Smooth muscle cell (in vitro differentiated cells): Measurements from ENCODE around the gene AKAP13. TPM values are rescaled to one million over a fixed set of nuclear protein-coding genes. Genes with fewer than 3 reads are reported as not detected.

Experiments used
- DNase-seq: peaks from one replicate; lab custom pipeline; 2025; ENCODE audit not compliant: unreplicated experiment; lab: John Stamatoyannopoulos, UW
- H2AFZ ChIP-seq: fragments of 200-600 bp; sonication (generic); 2 replicates; pipeline ENCODE4 v1.6.0; 2016; ENCODE audit warnings: antibody characterized with exemption, low read depth, mild to moderate bottlenecking
- H3F3A ChIP-seq: fragments of 200-600 bp; sonication (generic); 2 replicates; pipeline ENCODE4 v1.6.0; 2017; ENCODE audit warnings: antibody characterized with exemption, low read depth
- H3K27ac ChIP-seq: fragments of 200-600 bp; sonication (generic); 2 replicates; pipeline ENCODE4 v1.5.1; 2016; ENCODE audit warnings: low read depth, mild to moderate bottlenecking
- H3K27me3 ChIP-seq: fragments of 200-600 bp; sonication (generic); 2 replicates; pipeline ENCODE4 v1.6.1; 2016; ENCODE audit warnings: low read depth, mild to moderate bottlenecking
- H3K36me3 ChIP-seq: fragments of 200-600 bp; sonication (generic); 2 replicates; pipeline ENCODE4 v1.5.1; 2016; ENCODE audit warnings: low read depth
- H3K4me1 ChIP-seq: fragments of 200-600 bp; sonication (generic); 2 replicates; pipeline ENCODE4 v1.5.1; 2016; ENCODE audit warnings: low read depth
- H3K4me2 ChIP-seq: fragments of 200-600 bp; sonication (generic); 2 replicates; pipeline ENCODE4 v1.6.0; 2016; ENCODE audit warnings: mild to moderate bottlenecking
- H3K4me3 ChIP-seq: fragments of 200-600 bp; sonication (generic); 2 replicates; pipeline ENCODE4 v1.5.1; 2016; ENCODE audit warnings: mild to moderate bottlenecking
- H3K79me2 ChIP-seq: fragments of 200-600 bp; sonication (generic); 2 replicates; pipeline ENCODE4 v1.6.0; 2016; ENCODE audit warnings: low read depth, mild to moderate bottlenecking
- H3K9ac ChIP-seq: fragments of 200-600 bp; sonication (generic); 2 replicates; pipeline ENCODE4 v1.6.0; 2016; ENCODE audit warnings: low read depth
- H3K9me3 ChIP-seq: fragments of 200-600 bp; sonication (generic); replicated peaks from 2 replicates; pipeline ENCODE4 v1.5.1; 2016; ENCODE audit warnings: low read depth
- H4K20me1 ChIP-seq: fragments of 200-600 bp; sonication (generic); 2 replicates; pipeline ENCODE4 v1.6.0; 2016; ENCODE audit warnings: low read depth
- WGBS: methylation state at CpG from one replicate; pipeline ENCODE4 v1.1.7; 2016; ENCODE audit warnings: low lambda C conversion rate; 5-methylcytosine and 5-hydroxymethylcytosine counted together
- polyA plus RNA-seq: library from polyadenylated mRNA; unstranded; fragments of >200 nt; fragmentation: Nextera tagmentation; extraction: Ambion mirVana; gene quantifications from 2 replicates; pipeline ENCODE4 v1.2.1, GENCODE V29; 2016
- total RNA-seq: library from RNA; depleted of rRNA; stranded (reverse); fragments of >200 nt; gene quantifications from 2 replicates; pipeline ENCODE4 v1.2.3, GENCODE V29; 2014
- TF ChIP-seq, protein P1 (sequence below): fragments of 200-600 bp; sonication (generic); IDR thresholded peaks from 2 replicates; pipeline ENCODE4 v1.5.1; 2017; ENCODE audit warnings: borderline replicate concordance, mild to moderate bottlenecking, antibody characterized with exemption; ENCODE audit not compliant: insufficient read depth, poor library complexity, severe bottlenecking

The AKAP13 gene
- total and polyA plus RNA-seq, 2 experiments from 2014 or later, result 43.3 to 63.5 TPM

DNA sequence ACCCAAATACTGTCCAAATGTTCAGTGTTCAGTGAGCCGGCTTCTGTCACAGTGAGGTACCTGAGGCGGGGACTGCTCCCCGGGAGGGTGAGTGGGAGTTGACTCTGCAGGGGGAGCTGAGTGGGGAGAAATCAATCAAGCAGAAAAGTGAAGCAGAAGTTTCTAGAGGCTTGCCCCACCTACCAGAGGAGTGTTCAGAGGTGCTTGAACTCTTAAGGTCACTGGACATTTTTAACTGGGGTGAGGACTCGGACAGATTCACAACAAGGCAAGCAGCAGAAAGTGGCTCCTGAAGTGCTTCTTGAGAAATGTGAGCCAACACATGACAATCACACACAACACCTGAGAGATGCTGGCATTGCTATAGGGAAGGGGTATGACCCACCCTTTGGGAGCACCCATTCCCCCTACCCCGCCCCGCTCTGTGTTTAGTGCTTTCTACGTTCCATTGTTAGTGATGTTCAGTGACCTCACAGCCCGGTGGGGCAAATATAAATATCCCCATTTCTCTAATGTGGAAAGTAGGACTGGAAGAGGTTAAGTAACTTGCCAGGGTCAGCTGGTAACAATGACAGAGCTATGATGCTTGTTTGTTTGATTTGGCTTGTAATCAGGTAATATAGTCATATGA is 48.6 kb upstream of the AKAP13 start:
- H3K9ac ChIP-seq, result no peak overlapping the region
- no peak for DNase-seq
- WGBS, result 96% methylated on average over 8 of the region's 8 CpGs

DNA sequence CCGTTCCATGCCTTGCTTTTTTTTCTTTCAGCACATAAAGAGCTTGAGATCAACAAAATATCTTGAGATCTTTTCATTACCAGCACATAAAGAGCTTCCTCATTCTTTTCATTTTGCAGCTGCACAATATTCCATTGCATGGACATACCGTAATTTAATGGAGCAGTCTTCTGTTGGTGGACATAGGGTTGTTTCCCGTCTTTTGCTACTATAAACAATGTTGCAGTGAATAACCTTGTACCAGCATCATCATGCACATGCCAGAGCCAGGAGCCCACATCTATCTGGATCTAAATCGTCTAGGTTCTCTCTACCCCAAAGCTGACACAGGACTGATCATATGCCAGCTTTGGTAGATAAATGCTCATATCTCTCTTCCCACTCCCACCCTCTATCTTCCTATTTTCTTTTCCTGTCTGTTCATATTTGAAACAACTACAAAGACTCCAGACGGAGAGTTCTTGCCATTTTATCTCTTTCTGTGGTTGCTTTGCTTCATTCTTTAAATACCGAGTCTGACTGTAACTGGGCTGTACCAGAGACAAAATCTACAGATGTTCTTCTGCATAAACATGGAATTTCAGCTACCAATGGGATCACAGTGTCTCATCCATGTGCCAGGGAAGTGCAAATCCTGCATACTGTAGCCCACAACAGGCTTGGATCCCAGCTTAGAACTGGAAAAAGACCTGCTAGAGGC is 47.1 kb upstream of the AKAP13 start:
- 13% methylated on average over 6 of the region's 6 CpGs for WGBS
- Histone ChIP-seq H3K4me1 (peaks cover 32% of the 10 kb centered on the region), H3F3A (peaks cover 64% of the 10 kb centered on the region), H3K9ac (no peak overlapping the region), H4K20me1 (no peaks in the 10 kb centered on the region), H3K4me3 (no peak overlapping the region), H3K36me3 (no peaks in the 10 kb centered on the region), H3K27me3 (no peaks in the 10 kb centered on the region), H2AFZ (no peak overlapping the region), H3K9me3 (no peaks in the 10 kb centered on the region), H3K27ac (peak overlapping the region; percentile 82), H3K79me2 (no peaks in the 10 kb centered on the region), H3K4me2 (peak overlapping the region; percentile 60)
- TF ChIP-seq, protein P1, sequence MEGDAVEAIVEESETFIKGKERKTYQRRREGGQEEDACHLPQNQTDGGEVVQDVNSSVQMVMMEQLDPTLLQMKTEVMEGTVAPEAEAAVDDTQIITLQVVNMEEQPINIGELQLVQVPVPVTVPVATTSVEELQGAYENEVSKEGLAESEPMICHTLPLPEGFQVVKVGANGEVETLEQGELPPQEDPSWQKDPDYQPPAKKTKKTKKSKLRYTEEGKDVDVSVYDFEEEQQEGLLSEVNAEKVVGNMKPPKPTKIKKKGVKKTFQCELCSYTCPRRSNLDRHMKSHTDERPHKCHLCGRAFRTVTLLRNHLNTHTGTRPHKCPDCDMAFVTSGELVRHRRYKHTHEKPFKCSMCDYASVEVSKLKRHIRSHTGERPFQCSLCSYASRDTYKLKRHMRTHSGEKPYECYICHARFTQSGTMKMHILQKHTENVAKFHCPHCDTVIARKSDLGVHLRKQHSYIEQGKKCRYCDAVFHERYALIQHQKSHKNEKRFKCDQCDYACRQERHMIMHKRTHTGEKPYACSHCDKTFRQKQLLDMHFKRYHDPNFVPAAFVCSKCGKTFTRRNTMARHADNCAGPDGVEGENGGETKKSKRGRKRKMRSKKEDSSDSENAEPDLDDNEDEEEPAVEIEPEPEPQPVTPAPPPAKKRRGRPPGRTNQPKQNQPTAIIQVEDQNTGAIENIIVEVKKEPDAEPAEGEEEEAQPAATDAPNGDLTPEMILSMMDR, result no peak
- DNase-seq, result no peak

More for the DNA sequence above, 48.6 kb upstream of the AKAP13 start:
- H3K4me1 ChIP-seq, result peaks cover 23% of the 10 kb centered on the region
- no peak overlapping the region for H3K4me3 ChIP-seq
- no peaks in the 10 kb centered on the region for H3K27me3 ChIP-seq
- no peaks in the 10 kb centered on the region for H3K79me2 ChIP-seq
- H3K4me2 ChIP-seq, result peak overlapping the region; percentile 92
- no peaks in the 10 kb centered on the region for H3K36me3 ChIP-seq
- peaks cover 51% of the 10 kb centered on the region for H3F3A ChIP-seq
- TF ChIP-seq, protein P1, result no peak
- no peaks in the 10 kb centered on the region for H3K9me3 ChIP-seq
- H2AFZ ChIP-seq, result peak overlapping the region; percentile 55
- no peaks in the 10 kb centered on the region for H4K20me1 ChIP-seq
- peak overlapping the region; percentile 82 for H3K27ac ChIP-seq

DNA sequence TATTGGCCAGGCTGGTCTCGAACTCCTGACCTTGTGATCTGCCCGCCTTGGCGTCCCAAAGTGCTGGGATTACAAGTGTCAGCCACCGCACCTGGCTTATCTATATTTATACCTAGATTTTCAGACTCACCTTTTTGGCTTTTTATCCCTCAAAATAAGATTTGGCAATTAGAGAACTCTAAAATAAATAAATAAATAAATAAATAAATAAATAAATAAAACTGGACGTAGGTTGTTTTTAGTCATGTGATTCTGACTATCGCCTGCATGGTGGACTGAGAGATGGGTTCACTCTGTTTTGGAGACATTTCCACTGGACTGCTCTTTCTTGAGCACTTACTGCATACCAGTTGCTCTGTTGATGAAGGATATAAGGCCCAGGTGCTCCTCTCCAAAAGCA is 46.2 kb upstream of the AKAP13 start:
- TF ChIP-seq, protein P1, result no peak
- peak overlapping the region; percentile 60 for H3K4me2 ChIP-seq
- H3K36me3 ChIP-seq, result no peaks in the 10 kb centered on the region
- peaks cover 32% of the 10 kb centered on the region for H3K4me1 ChIP-seq
- H2AFZ ChIP-seq, result no peak overlapping the region
- peaks cover 64% of the 10 kb centered on the region for H3F3A ChIP-seq
- 96% methylated on average over 6 of the region's 6 CpGs for WGBS
- no peaks in the 10 kb centered on the region for H3K79me2 ChIP-seq
- no peaks in the 10 kb centered on the region for H3K27me3 ChIP-seq
- no peak overlapping the region for H3K9ac ChIP-seq
- H4K20me1 ChIP-seq, result no peaks in the 10 kb centered on the region
- H3K27ac ChIP-seq, result peak overlapping the region; percentile 82
- DNase-seq, result no peak
- no peaks in the 10 kb centered on the region for H3K9me3 ChIP-seq
- H3K4me3 ChIP-seq, result no peak overlapping the region
